Tibial nerve (tissue), 4 donors: ENCODE data around the gene SLC25A21. TPM values are rescaled to one million over a fixed set of nuclear protein-coding genes. Genes with fewer than 3 reads are reported as not detected.

Source experiments
- DNase-seq, 2 donors: peaks; one replicate each; pipeline ENCODE4 v3.0.0-alpha.2; 2019; ENCODE audit warnings: low spot score in 2 of 2
- H3K27ac ChIP-seq, 4 donors: fragments of 200-600 bp; sonication (generic) in 3 of 4; one replicate each; pipeline ENCODE4 v1.5.1; 2017 to 2019; ENCODE audit warnings: mild to moderate bottlenecking in 1 of 4
- H3K27me3 ChIP-seq, 2 donors: fragments of 200-600 bp; sonication (generic) in 1 of 2; one replicate each; pipeline versions ENCODE4 v1.5.1 to v1.6.0; 2017 to 2019
- H3K36me3 ChIP-seq, 3 donors: fragments of 200-600 bp; sonication (generic); one replicate each; pipeline ENCODE4 v1.5.1; 2018 to 2019
- H3K4me1 ChIP-seq, 4 donors: fragments of 200-600 bp; sonication (generic) in 3 of 4; one replicate each; pipeline ENCODE4 v1.5.1; 2017 to 2019
- H3K4me3 ChIP-seq, 4 donors: fragments of 200-600 bp; sonication (generic) in 3 of 4; one replicate each; pipeline ENCODE4 v1.5.1; 2017 to 2019; ENCODE audit warnings: mild to moderate bottlenecking in 1 of 4, moderate library complexity in 1 of 4
- H3K9me3 ChIP-seq, 4 donors: fragments of 200-600 bp; sonication (generic) in 3 of 4; one replicate each; pipeline ENCODE4 v1.5.1; 2017 to 2019
- CTCF ChIP-seq, 5 experiments: fragments of 200-600 bp in 3 of 5; fragments of 450-650 bp in 2 of 5; sonication (generic) in 3 of 5; IDR thresholded peaks; one replicate each; pipeline ENCODE4 v1.5.1; 2016 to 2019; ENCODE audit warnings: antibody characterized with exemption in 5 of 5, mild to moderate bottlenecking in 3 of 5, moderate library complexity in 2 of 5
- EP300 ChIP-seq, 2 donors: sonication (generic); formaldehyde crosslinking; IDR thresholded peaks; one replicate each; pipeline ENCODE4 v1.6.1; 2017; ENCODE audit warnings: antibody characterized with exemption in 2 of 2, mild to moderate bottlenecking in 1 of 2
- POLR2A ChIP-seq, 2 donors: fragments of 450-650 bp; IDR thresholded peaks; one replicate each; pipeline ENCODE4 v1.6.1; 2017; ENCODE audit warnings: antibody characterized with exemption in 2 of 2, mild to moderate bottlenecking in 2 of 2, moderate library complexity in 2 of 2
- WGBS, 2 donors: methylation state at CpG; one replicate each; pipeline ENCODE4 v1.1.5; 2018; 5-methylcytosine and 5-hydroxymethylcytosine counted together
- total RNA-seq, 4 donors: library from RNA; depleted of rRNA; stranded (reverse); fragments of >200 nt; gene quantifications; one replicate each; pipeline ENCODE4 v1.1.0, GENCODE V29; 2016

SLC25A21 gene
- total RNA-seq, 4 donors from 2014 or later, result 0.30 to 0.98 (median 0.42) TPM; not detected in 1

GRCh38 chr14:37139710-37140109 lies 32.7 kb downstream of the SLC25A21 start:
- 71 to 72% methylated on average over 3 of the region's 3 CpGs for WGBS, 2 donors
- H3K27ac ChIP-seq, result no peak overlapping the region
- no peaks in the 10 kb centered on the region for H3K27me3 ChIP-seq
- DNase-seq, result no peak
- H3K36me3 ChIP-seq, result no peaks in the 10 kb centered on the region
- no peaks in the 10 kb centered on the region for H3K9me3 ChIP-seq
- TF ChIP-seq POLR2A (IDR thresholded peaks at IDR 0.05) (no peak), CTCF (IDR thresholded peaks at IDR 0.05) (no peak), EP300 (IDR thresholded peaks at IDR 0.05) (no peak)
- no peak overlapping the region for H3K4me3 ChIP-seq
- H3K4me1 ChIP-seq, result peaks cover 0 to 6% (median 0%) of the 10 kb centered on the region in 4 donors

- peaks cover 0 to 6% (median 0%) of the 10 kb centered on the region in 4 donors for H3K4me1 ChIP-seq
- H3K36me3 ChIP-seq, result no peaks in the 10 kb centered on the region
- TF ChIP-seq POLR2A (IDR thresholded peaks at IDR 0.05) (no peak), EP300 (IDR thresholded peaks at IDR 0.05) (no peak), CTCF (IDR thresholded peaks at IDR 0.05) (no peak)
- H3K4me3 ChIP-seq, result no peak overlapping the region
- H3K27ac ChIP-seq, result no peak overlapping the region
- no peaks in the 10 kb centered on the region for H3K27me3 ChIP-seq
- H3K9me3 ChIP-seq, result no peaks in the 10 kb centered on the region
- no peak for DNase-seq
- 65 to 70% methylated on average over 2 of the region's 2 CpGs for WGBS, 2 donors
Measured at GRCh38 chr14:37138898-37139297, 33.5 kb downstream of the SLC25A21 start.

GRCh38 chr14:37133284-37133913 lies 39.0 kb downstream of the SLC25A21 start:
- peaks cover 0 to 7% (median 3%) of the 10 kb centered on the region in 4 donors for H3K4me1 ChIP-seq
- no peaks in the 10 kb centered on the region for H3K27me3 ChIP-seq
- no peak for DNase-seq
- no peak overlapping the region for H3K27ac ChIP-seq
- no peak for TF ChIP-seq EP300 (IDR thresholded peaks at IDR 0.05)
- no peak for TF ChIP-seq CTCF (IDR thresholded peaks at IDR 0.05)
- TF ChIP-seq POLR2A (IDR thresholded peaks at IDR 0.05), result no peak
- H3K36me3 ChIP-seq, result no peaks in the 10 kb centered on the region
- 91 to 94% methylated on average over 3 of the region's 3 CpGs for WGBS, 2 donors
- H3K4me3 ChIP-seq, result no peak overlapping the region
- no peaks in the 10 kb centered on the region for H3K9me3 ChIP-seq

- WGBS, 2 donors, result 24 to 41% methylated on average over 2 of the region's 2 CpGs
- Histone ChIP-seq H3K27me3 (no peaks in the 10 kb centered on the region), H3K27ac (no peak overlapping the region), H3K4me1 (peaks cover 0 to 7% (median 3%) of the 10 kb centered on the region in 4 donors), H3K9me3 (no peaks in the 10 kb centered on the region), H3K4me3 (no peak overlapping the region), H3K36me3 (no peaks in the 10 kb centered on the region)
- TF ChIP-seq EP300 (IDR thresholded peaks at IDR 0.05) (no peak), CTCF (IDR thresholded peaks at IDR 0.05) (no peak), POLR2A (IDR thresholded peaks at IDR 0.05) (no peak)
- DNase-seq, result no peak
Measured at GRCh38 chr14:37131205-37131604, 41.2 kb downstream of the SLC25A21 start.

- H3K27ac ChIP-seq, result no peak overlapping the region
- TF ChIP-seq EP300 (IDR thresholded peaks at IDR 0.05) (no peak), POLR2A (IDR thresholded peaks at IDR 0.05) (no peak), CTCF (IDR thresholded peaks at IDR 0.05) (no peak)
- H3K4me1 ChIP-seq, result peaks cover 0 to 7% (median 3%) of the 10 kb centered on the region in 4 donors
- WGBS, 2 donors, result 83 to 87% methylated on average over 7 of the region's 7 CpGs
- H3K36me3 ChIP-seq, result no peaks in the 10 kb centered on the region
- no peak overlapping the region for H3K4me3 ChIP-seq
- H3K27me3 ChIP-seq, result no peaks in the 10 kb centered on the region
- DNase-seq, result no peak
- H3K9me3 ChIP-seq, result no peaks in the 10 kb centered on the region
Measured at GRCh38 chr14:37129047-37129446, 43.4 kb downstream of the SLC25A21 start.
